HepG2 (cell line): ENCODE results near the gene NCBP3. TPM values are rescaled to one million over a fixed set of nuclear protein-coding genes. Genes with fewer than 3 reads are reported as not detected.

ENCODE experiments used
- AKAP8 ChIP-seq: sonication (generic); formaldehyde crosslinking; IDR thresholded peaks from 2 replicates; pipeline ENCODE4 v1.5.1; 2020; ENCODE audit warnings: mild to moderate bottlenecking, missing genetic modification reagents
- BCLAF1 ChIP-seq: fragments of 450-650 bp; IDR thresholded peaks from 2 replicates; pipeline ENCODE4 v1.6.1; 2017; ENCODE audit warnings: mild to moderate bottlenecking
- FUBP1 ChIP-seq: sonication (generic); formaldehyde crosslinking; IDR thresholded peaks from 2 replicates; pipeline ENCODE4 v1.5.1; 2020; ENCODE audit warnings: missing genetic modification reagents, mild to moderate bottlenecking, borderline replicate concordance
- GATAD1 ChIP-seq: IDR thresholded peaks from 2 replicates; pipeline ENCODE4 v1.6.1; 2016; ENCODE audit warnings: missing genetic modification reagents, missing compliant biosample characterization
- HNRNPK ChIP-seq: fragments of 200-400 bp; formaldehyde crosslinking; IDR thresholded peaks from 2 replicates; pipeline ENCODE4 v1.6.1; 2018; ENCODE audit warnings: low read length, low read depth, moderate library complexity, mild to moderate bottlenecking; ENCODE audit not compliant: poor library complexity, severe bottlenecking
- HOXA7 ChIP-seq: sonication (generic); formaldehyde crosslinking; IDR thresholded peaks from 2 replicates; pipeline ENCODE4 v1.8.1; 2022; ENCODE audit warnings: mild to moderate bottlenecking, missing genetic modification reagents, moderate library complexity
- MATR3 ChIP-seq: sonication (generic); formaldehyde crosslinking; IDR thresholded peaks from 2 replicates; pipeline ENCODE4 v1.4.0; 2020; ENCODE audit warnings: missing genetic modification reagents
- MLX ChIP-seq: IDR thresholded peaks from 2 replicates; pipeline ENCODE4 v1.6.1; 2016
- MNT ChIP-seq: fragments of 450-650 bp; IDR thresholded peaks from 2 replicates; pipeline ENCODE4 v1.6.1; 2016
- MXD3 ChIP-seq: IDR thresholded peaks from 2 replicates; pipeline ENCODE4 v1.6.1; 2016; ENCODE audit warnings: mild to moderate bottlenecking, missing biosample characterization, missing genetic modification reagents
- NFIB ChIP-seq: sonication (generic); formaldehyde crosslinking; IDR thresholded peaks from 2 replicates; pipeline ENCODE4 v1.9.0; 2021; ENCODE audit warnings: missing genetic modification reagents, mild to moderate bottlenecking, borderline replicate concordance
- NFYC ChIP-seq: IDR thresholded peaks from 2 replicates; pipeline ENCODE4 v1.6.1; 2016; ENCODE audit warnings: missing genetic modification reagents, missing compliant biosample characterization
- SATB2 ChIP-seq: sonication (generic); formaldehyde crosslinking; IDR thresholded peaks from 2 replicates; pipeline ENCODE4 v1.5.0; 2020; ENCODE audit warnings: missing genetic modification reagents
- SETDB1 ChIP-seq: sonication (generic); formaldehyde crosslinking; IDR thresholded peaks from 2 replicates; pipeline ENCODE4 v1.5.1; 2020; ENCODE audit warnings: missing genetic modification reagents, mild to moderate bottlenecking, borderline replicate concordance
- SP140L ChIP-seq: sonication (generic); formaldehyde crosslinking; IDR thresholded peaks from 2 replicates; pipeline ENCODE4 v1.4.0; 2020; ENCODE audit warnings: missing genetic modification reagents, borderline replicate concordance
- TAF15 ChIP-seq: fragments of 200-400 bp; formaldehyde crosslinking; IDR thresholded peaks from one replicate; pipeline ENCODE4 v1.6.1; 2018; ENCODE audit warnings: mild to moderate bottlenecking, low read depth, low read length; ENCODE audit not compliant: poor library complexity, severe bottlenecking
- TCF7L2 ChIP-seq: IDR thresholded peaks from 2 replicates; pipeline ENCODE4 v1.6.1; 2011; ENCODE audit warnings: mild to moderate bottlenecking, low read depth, low read length, moderate library complexity
- ZNF367 ChIP-seq: sonication (generic); formaldehyde crosslinking; IDR thresholded peaks from 2 replicates; pipeline ENCODE4 v1.4.0; 2020; ENCODE audit warnings: missing genetic modification reagents, borderline replicate concordance
- ZNF441 ChIP-seq: sonication (generic); formaldehyde crosslinking; IDR thresholded peaks from 2 replicates; pipeline ENCODE4 v1.7.0; 2021; ENCODE audit warnings: missing genetic modification reagents, borderline replicate concordance
- ZNF501 ChIP-seq: sonication (generic); formaldehyde crosslinking; IDR thresholded peaks from 2 replicates; pipeline ENCODE4 v1.5.1; 2020; ENCODE audit warnings: mild to moderate bottlenecking, moderate library complexity, missing genetic modification reagents
- ZNF672 ChIP-seq: sonication (generic); formaldehyde crosslinking; IDR thresholded peaks from 2 replicates; pipeline ENCODE4 v1.8.1; 2022; ENCODE audit warnings: missing genetic modification reagents
- ZNF674 ChIP-seq: sonication (generic); formaldehyde crosslinking; IDR thresholded peaks from 2 replicates; pipeline ENCODE4 v1.5.0; 2020; ENCODE audit warnings: low read depth, mild to moderate bottlenecking, missing genetic modification reagents
- ZNF772 ChIP-seq: sonication (generic); formaldehyde crosslinking; IDR thresholded peaks from 2 replicates; pipeline ENCODE4 v1.5.0; 2020; ENCODE audit warnings: mild to moderate bottlenecking, missing genetic modification reagents
- polyA plus RNA-seq, 8 experiments: library from polyadenylated mRNA; depleted of rRNA in 3 of 8; stranded (reverse) in 7 of 8; unstranded in 1 of 8; fragments of >200 nt; fragmentation: Illumina TruSeq in 4 of 8; extraction: Trizol in 4 of 8; gene quantifications; 2 replicates each; pipeline versions ENCODE4 v1.2.1 to v1.2.3, GENCODE V29; 2011 to 2016; ENCODE audit warnings: low read depth in 4 of 8, missing spikeins in 1 of 8, mixed read lengths in 1 of 8; ENCODE audit not compliant: insufficient read depth in 1 of 8
- total RNA-seq, 5 experiments: library from RNA; depleted of rRNA; stranded (reverse); fragments of >200 nt; fragmentation: Illumina TruSeq; extraction: Trizol; gene quantifications; 2 replicates each; pipeline ENCODE4 v1.2.3, GENCODE V29; 2016; ENCODE audit warnings: low read depth in 1 of 5

NCBP3 gene
- total and polyA plus RNA-seq, 2 of the 13 experiments (the other 11 are each of a cell fraction or from before 2014, with no cell fraction given): 19.5 to 24.8 TPM

GRCh38 chr17:3845621-3846436 lies at the start of gene NCBP3 (continued):
- TF ChIP-seq BCLAF1: no peak
- TF ChIP-seq NFIB: no peak
- no peak for TF ChIP-seq MATR3 (CRISPR knock-in tag)
- TF ChIP-seq ZNF501 (CRISPR knock-in tag): peak; percentile 98
- TF ChIP-seq SATB2: no peak
- no peak for TF ChIP-seq MLX (CRISPR knock-in tag)
- TF ChIP-seq MXD3 (CRISPR knock-in tag): peak; percentile 84; the same call in 1 of the 2 replicates
- peak; percentile 63 for TF ChIP-seq TAF15
- peak; percentile 88 for TF ChIP-seq GATAD1 (CRISPR knock-in tag)
- TF ChIP-seq ZNF441 (CRISPR knock-in tag): peak; percentile 52; the same call in 1 of the 2 replicates
- TF ChIP-seq ZNF772 (CRISPR knock-in tag): peak; percentile 72; the same call in 1 of the 2 replicates
- TF ChIP-seq HOXA7 (CRISPR knock-in tag): 0 out of 2 replicates have a peak, but pooled peaks have one; percentile 16
- no peak for TF ChIP-seq ZNF674 (CRISPR knock-in tag)
- peak; percentile 83 for TF ChIP-seq AKAP8
- TF ChIP-seq SP140L (CRISPR knock-in tag): no peak
- peak; percentile 91 for TF ChIP-seq HNRNPK
- TF ChIP-seq ZNF367 (CRISPR knock-in tag): no peak
- TF ChIP-seq TCF7L2: no peak
- TF ChIP-seq FUBP1 (CRISPR knock-in tag): no peak; the same call in 1 of the 2 replicates
- TF ChIP-seq NFYC (CRISPR knock-in tag): 0 out of 2 replicates have a peak, but pooled peaks have one; percentile 20
- no peak for TF ChIP-seq ZNF672 (CRISPR knock-in tag)
- no peak for TF ChIP-seq MNT
- TF ChIP-seq SETDB1 (CRISPR knock-in tag): no peak
